ENCODE measurements around the gene CAMKMT. TPM values are rescaled to one million over a fixed set of nuclear protein-coding genes. Genes with fewer than 3 reads are reported as not detected.

Gene CAMKMT
- total and polyA plus RNA-seq, 9 of the 15 experiments (the other 6 are each of a cell fraction or from before 2014, with no cell fraction given), result 1.6 to 15.3 (median 7.4) TPM

DNA sequence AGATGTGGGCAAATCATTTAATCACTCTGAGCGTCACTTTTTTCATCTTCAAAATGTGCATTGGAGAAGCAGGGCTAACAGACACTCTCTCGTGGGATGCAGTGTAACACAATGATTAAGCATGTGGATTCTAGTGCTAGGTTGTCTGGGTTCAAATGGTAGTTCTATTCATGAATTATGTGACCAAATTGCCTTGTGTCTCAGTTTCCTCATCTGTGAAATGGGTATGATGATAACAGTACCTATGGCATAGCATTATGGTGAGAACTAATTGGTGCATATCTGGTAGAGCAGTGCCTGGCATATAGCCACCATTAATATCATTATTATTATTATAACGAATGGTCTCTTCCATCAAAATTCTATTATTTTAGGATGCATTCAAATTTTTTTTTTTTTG lies 437.4 kb downstream of the CAMKMT start:
- POLR2A ChIA-PET, result interaction anchor here (0.6 kb wide), 1 partner anchor 119 kb away, joined by 3 read pairs; no protein-coding TSS in a partner anchor
- H3K4me3 ChIP-seq, result no peak overlapping the region
- FAIRE-seq (no peak), ATAC-seq (no peak), DNase-seq (ENCODE audit: extremely low read depth in 1 of 4, low spot score in 3 of 4) (no peak)
- H4K20me1 ChIP-seq (replicated peaks; ENCODE audit: control insufficient read depth, insufficient read depth, low read length), result no peaks in the 10 kb centered on the region
- H3K4me1 ChIP-seq (replicated peaks in 1 of 2; ENCODE audit: control insufficient read depth in 2 of 2, insufficient read depth in 2 of 2, low read length in 2 of 2), result peaks cover 0 to 10% of the 10 kb centered on the region in 2 experiments; a peak in 1 of 5 replicates
- no peaks in the 10 kb centered on the region for H3K36me3 ChIP-seq (ENCODE audit: control insufficient read depth, insufficient read depth, low read length)
- 4% methylated on average over 3 of the region's 3 CpGs for WGBS (ENCODE audit: insufficient coverage, low coverage, missing lambda C conversion rate)
- H3K79me2 ChIP-seq (ENCODE audit: control insufficient read depth, insufficient read depth, low read length), result no peaks in the 10 kb centered on the region
- H2AFZ ChIP-seq (ENCODE audit: low read depth, low read length), result no peak overlapping the region
- CTCF ChIA-PET (ENCODE audit: low intra/inter-chr PET ratio), result no interaction called here
- intact Hi-C loops (cut with micrococcal nuclease), result no loop called here
- H3K9me3 ChIP-seq (replicated peaks; ENCODE audit: control insufficient read depth, insufficient read depth, low read depth, low read length), result no peaks in the 10 kb centered on the region
- no peak overlapping the region for H3K4me2 ChIP-seq (ENCODE audit: insufficient read depth, low read length)
- H3K27me3 ChIP-seq (ENCODE audit: control insufficient read depth in 2 of 2, insufficient read depth in 2 of 2, low read length in 2 of 2), result peaks cover 40 to 56% of the 10 kb centered on the region in 2 experiments; a peak in 4 of 5 replicates
- in situ Hi-C loops (cut with MboI), result no loop called here
- H3K9ac ChIP-seq (ENCODE audit: insufficient read depth in 1 of 2, low read depth in 2 of 2, low read length in 2 of 2), result no peak overlapping the region
- no TSS peak for BruUV-seq (replicated peaks)
- H3K9me1 ChIP-seq (ENCODE audit: control insufficient read depth, insufficient read depth, low read length), result no peaks in the 10 kb centered on the region
- peak; percentile 90 for TF ChIP-seq RBM25 (IDR thresholded peaks at IDR 0.05; ENCODE audit: low read depth, low read length, severe bottlenecking)
- no peak for TF ChIP-seq MYC (IDR thresholded peaks at IDR 0.05; ENCODE audit: low read depth, low read length)
- TF ChIP-seq MYC (CRISPR knock-in tag; IDR thresholded peaks at IDR 0.05; ENCODE audit: borderline replicate concordance, low read depth), result no peak
- TF ChIP-seq, protein P1, sequence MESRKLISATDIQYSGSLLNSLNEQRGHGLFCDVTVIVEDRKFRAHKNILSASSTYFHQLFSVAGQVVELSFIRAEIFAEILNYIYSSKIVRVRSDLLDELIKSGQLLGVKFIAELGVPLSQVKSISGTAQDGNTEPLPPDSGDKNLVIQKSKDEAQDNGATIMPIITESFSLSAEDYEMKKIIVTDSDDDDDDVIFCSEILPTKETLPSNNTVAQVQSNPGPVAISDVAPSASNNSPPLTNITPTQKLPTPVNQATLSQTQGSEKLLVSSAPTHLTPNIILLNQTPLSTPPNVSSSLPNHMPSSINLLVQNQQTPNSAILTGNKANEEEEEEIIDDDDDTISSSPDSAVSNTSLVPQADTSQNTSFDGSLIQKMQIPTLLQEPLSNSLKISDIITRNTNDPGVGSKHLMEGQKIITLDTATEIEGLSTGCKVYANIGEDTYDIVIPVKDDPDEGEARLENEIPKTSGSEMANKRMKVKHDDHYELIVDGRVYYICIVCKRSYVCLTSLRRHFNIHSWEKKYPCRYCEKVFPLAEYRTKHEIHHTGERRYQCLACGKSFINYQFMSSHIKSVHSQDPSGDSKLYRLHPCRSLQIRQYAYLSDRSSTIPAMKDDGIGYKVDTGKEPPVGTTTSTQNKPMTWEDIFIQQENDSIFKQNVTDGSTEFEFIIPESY (CRISPR knock-in tag; IDR thresholded peaks at IDR 0.05), result no peak
- peak; percentile 49; the same call in 1 of the 2 replicates for TF ChIP-seq BCOR (IDR thresholded peaks at IDR 0.05)
- no peak for TF ChIP-seq SRF (CRISPR knock-in tag; IDR thresholded peaks at IDR 0.05)
- H3K27ac ChIP-seq (ENCODE audit: extremely low read depth, low read depth, low read length), result no peak overlapping the region
